ENCODE data around the gene PAX7.

- no peak for TF ChIP-seq CTCF (IDR thresholded peaks at IDR 0.05)
- no peak for TF ChIP-seq POLR2A (IDR thresholded peaks at IDR 0.05)
These were observed 18.6 kb upstream of the PAX7 start for GRCh38 chr1:18612073-18612472.

Measured in heart left ventricle (tissue), 13 donors.